Measurements from ENCODE around the gene WWC1.
A peak's percentile ranks its signal among the peaks of the same experiment; 100 is the strongest.
"Not testable (repeated sequence)": the region's sequence is repeated elsewhere in the genome, so short reads cannot be mapped to it uniquely, and the experiment has no call there.

The WWC1 gene

DNA sequence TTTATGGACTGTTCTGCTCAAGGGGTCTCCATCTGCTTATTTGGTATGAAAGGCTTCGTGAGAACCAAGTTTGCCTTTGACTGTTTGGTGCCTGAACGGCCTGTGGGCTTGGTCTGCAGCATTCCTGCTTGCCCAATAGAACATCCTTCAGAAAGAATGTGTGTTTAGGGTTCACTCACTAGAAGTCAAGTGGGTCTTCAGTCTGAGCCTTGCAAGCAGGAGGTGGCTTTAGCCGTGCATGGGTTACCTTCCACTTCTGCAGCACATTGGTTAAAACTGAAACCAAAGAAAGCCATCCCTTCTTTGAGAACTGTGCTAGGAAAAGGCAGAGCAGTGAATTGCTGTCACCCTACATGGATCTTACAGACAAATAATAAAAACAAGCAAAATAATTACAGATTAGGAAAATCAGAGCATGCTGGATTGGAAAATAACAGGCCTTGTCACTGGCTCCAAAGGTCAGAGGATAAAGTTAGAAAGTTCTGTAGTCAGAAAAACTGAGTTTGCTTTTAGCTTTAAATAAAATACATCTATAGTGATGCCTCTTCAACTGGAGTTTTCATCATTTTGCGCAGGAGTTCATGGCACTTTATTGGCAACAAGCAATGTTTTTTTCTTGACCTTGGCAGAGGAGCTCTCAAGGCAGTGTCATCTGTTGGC, 16.6 kb downstream of the WWC1 start:
- Histone ChIP-seq H3K27me3 (ENCODE audit: control insufficient read depth in 1 of 2, insufficient read depth in 2 of 2, low read length in 2 of 2) (no peaks in the 10 kb centered on the region), H3K4me1 (ENCODE audit: control insufficient read depth in 1 of 2, insufficient read depth in 2 of 2, low read length in 2 of 2) (peaks cover 45 to 50% of the 10 kb centered on the region in 2 donors), H3K27ac (ENCODE audit: low read depth, low read length) (no peak overlapping the region), H3K36me3 (ENCODE audit: control insufficient read depth in 1 of 2, insufficient read depth in 2 of 2, low read length in 2 of 2) (no peaks in the 10 kb centered on the region), H3K4me3 (ENCODE audit: low read depth in 1 of 2, low read length in 2 of 2) (no peak overlapping the region), H3K9ac (ENCODE audit: low read depth in 1 of 2, low read length in 2 of 2) (no peak overlapping the region), H3K9me3 (ENCODE audit: control insufficient read depth in 1 of 2, low read length in 2 of 2) (no peaks in the 10 kb centered on the region)

DNA sequence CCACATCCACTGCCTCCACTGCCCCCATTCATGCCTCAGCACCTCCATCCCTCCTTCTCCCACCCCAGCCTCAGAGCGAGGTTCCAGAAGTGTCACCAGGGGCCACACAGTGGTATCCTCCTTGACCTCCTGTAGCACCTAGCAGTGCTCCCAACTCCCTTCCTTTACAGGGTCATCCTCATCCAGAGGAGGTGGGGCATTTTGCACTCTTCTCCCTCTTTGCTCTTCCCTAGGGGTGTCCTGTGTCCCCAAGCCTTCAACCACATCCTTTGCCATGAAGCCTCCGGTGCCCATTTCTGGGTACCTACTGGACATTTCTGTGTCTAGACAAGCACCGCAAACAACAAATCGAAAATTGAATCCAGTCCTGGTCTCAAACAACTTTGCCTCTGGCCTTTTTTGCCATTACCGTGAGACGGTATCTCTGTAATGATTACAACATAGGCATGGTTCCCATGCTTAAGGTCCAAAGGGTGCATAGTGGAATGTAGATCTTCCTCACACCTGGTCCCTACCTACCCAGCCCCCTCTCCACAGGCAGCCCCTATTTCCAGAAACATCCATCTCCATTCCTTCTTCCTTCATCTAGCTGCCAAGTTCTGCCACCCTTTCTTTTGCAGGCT, 17.6 kb downstream of the WWC1 start:
- no peaks in the 10 kb centered on the region for H3K36me3 ChIP-seq (ENCODE audit: control insufficient read depth in 1 of 2, insufficient read depth in 2 of 2, low read length in 2 of 2)
- no peak overlapping the region for H3K9ac ChIP-seq (ENCODE audit: low read depth in 1 of 2, low read length in 2 of 2)
- H3K9me3 ChIP-seq (ENCODE audit: control insufficient read depth in 1 of 2, low read length in 2 of 2): no peaks in the 10 kb centered on the region
- H3K27ac ChIP-seq (ENCODE audit: low read depth, low read length): no peak overlapping the region
- peak overlapping the region in 1 of 2 donors; percentile 23 for H3K4me3 ChIP-seq (ENCODE audit: low read depth in 1 of 2, low read length in 2 of 2)
- no peaks in the 10 kb centered on the region for H3K27me3 ChIP-seq (ENCODE audit: control insufficient read depth in 1 of 2, insufficient read depth in 2 of 2, low read length in 2 of 2)
- H3K4me1 ChIP-seq (ENCODE audit: control insufficient read depth in 1 of 2, insufficient read depth in 2 of 2, low read length in 2 of 2): peaks cover 45 to 48% of the 10 kb centered on the region in 2 donors

DNA sequence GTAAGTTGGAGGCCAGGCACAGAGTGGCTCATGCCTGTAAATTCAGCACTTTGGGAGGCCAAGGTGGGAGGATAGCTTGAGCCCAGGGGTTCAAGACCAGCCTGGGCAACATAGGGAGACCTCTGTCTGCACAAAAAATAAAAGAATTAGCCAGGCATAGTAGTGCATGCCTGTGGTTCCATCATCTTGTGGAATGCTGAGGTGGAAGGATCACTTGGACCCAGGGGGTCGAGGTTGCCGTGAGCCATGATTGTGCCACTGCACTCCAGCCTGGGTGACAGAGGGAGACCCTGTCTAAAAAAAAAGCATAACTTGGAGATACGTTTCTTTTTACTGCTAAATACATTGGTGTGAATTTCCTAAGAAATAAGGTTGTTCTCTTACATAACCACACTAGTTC, 19.1 kb downstream of the WWC1 start:
- H3K27me3 ChIP-seq (ENCODE audit: control insufficient read depth in 1 of 2, insufficient read depth in 2 of 2, low read length in 2 of 2); H3K4me3 ChIP-seq (ENCODE audit: low read depth in 1 of 2, low read length in 2 of 2); H3K27ac ChIP-seq (ENCODE audit: low read depth, low read length); H3K9ac ChIP-seq (ENCODE audit: low read depth in 1 of 2, low read length in 2 of 2); H3K36me3 ChIP-seq (ENCODE audit: control insufficient read depth in 1 of 2, insufficient read depth in 2 of 2, low read length in 2 of 2); H3K9me3 ChIP-seq (ENCODE audit: control insufficient read depth in 1 of 2, low read length in 2 of 2): not testable (repeated sequence)
- peaks cover 49 to 62% of the 10 kb centered on the region in 2 donors for H3K4me1 ChIP-seq (ENCODE audit: control insufficient read depth in 1 of 2, insufficient read depth in 2 of 2, low read length in 2 of 2)

DNA sequence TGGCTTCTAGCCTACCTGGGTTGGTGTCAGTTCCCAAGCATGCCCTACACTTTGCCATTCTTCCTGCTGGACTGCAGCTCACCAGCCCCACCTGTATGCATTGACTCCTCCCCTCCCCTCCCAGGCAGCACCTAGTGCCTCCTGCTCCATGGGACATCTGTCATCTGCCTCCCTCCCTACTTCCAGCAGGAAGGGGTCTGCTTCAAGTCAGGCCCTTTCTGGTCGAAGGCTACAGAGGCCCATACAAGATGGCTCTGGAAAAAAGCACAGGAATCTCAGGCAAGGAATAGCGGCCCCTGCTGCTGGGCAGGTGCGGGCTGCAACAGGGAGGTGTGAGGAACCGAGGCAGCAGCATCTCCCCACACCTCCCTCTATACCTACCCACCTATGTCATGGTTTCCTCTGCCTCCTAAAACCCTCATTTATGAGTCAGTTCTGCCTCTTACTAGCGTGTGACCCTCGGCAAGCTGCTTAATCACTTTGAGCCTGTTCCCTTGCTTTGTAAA, 19.7 kb downstream of the WWC1 start:
- Histone ChIP-seq H3K4me3 (ENCODE audit: low read depth in 1 of 2, low read length in 2 of 2) (no peak overlapping the region), H3K36me3 (ENCODE audit: control insufficient read depth in 1 of 2, insufficient read depth in 2 of 2, low read length in 2 of 2) (no peaks in the 10 kb centered on the region), H3K9me3 (ENCODE audit: control insufficient read depth in 1 of 2, low read length in 2 of 2) (no peaks in the 10 kb centered on the region), H3K4me1 (ENCODE audit: control insufficient read depth in 1 of 2, insufficient read depth in 2 of 2, low read length in 2 of 2) (peaks cover 55 to 68% of the 10 kb centered on the region in 2 donors), H3K27me3 (ENCODE audit: control insufficient read depth in 1 of 2, insufficient read depth in 2 of 2, low read length in 2 of 2) (no peaks in the 10 kb centered on the region), H3K27ac (ENCODE audit: low read depth, low read length) (no peak overlapping the region), H3K9ac (ENCODE audit: low read depth in 1 of 2, low read length in 2 of 2) (no peak overlapping the region)

DNA sequence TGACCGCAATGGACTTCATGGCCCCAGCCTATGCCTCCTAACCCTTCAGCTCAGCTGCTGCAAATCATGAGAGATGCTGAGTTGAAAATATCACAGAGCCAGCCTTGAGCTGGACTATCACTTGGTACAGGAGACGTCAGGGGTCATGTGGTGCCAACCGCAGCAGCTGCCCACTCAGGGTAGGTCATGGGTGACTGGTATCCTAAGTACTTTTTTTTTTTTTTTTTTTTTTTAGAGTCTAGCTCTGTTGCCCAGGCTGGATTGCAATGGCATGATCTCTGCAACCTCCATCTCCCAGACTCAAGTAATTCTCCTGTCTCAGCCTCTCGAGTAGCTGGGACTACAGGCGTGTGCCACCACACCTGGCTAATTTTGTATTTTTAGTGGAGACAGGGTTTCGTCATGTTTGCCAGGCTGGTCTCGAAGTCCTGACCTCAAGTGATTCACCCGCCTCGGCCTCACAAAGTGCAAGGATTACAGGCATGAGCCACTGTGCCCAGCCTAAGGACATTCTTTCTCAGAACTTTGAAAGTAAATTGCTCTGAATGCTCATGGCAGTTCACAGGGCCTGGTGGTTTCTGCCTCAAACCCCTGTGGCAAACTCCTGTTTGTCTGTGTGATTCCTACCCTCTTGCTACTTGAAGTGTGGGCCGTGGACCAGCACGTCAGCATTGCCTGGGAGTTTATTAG, 21.3 kb downstream of the WWC1 start:
- Histone ChIP-seq H3K4me1 (ENCODE audit: control insufficient read depth in 1 of 2, insufficient read depth in 2 of 2, low read length in 2 of 2) (peaks cover 70 to 82% of the 10 kb centered on the region in 2 donors), H3K27me3 (ENCODE audit: control insufficient read depth in 1 of 2, insufficient read depth in 2 of 2, low read length in 2 of 2) (no peaks in the 10 kb centered on the region), H3K4me3 (ENCODE audit: low read depth in 1 of 2, low read length in 2 of 2) (no peak overlapping the region), H3K27ac (ENCODE audit: low read depth, low read length) (no peak overlapping the region), H3K36me3 (ENCODE audit: control insufficient read depth in 1 of 2, insufficient read depth in 2 of 2, low read length in 2 of 2) (no peaks in the 10 kb centered on the region), H3K9ac (ENCODE audit: low read depth in 1 of 2, low read length in 2 of 2) (no peak overlapping the region), H3K9me3 (ENCODE audit: control insufficient read depth in 1 of 2, low read length in 2 of 2) (no peaks in the 10 kb centered on the region)

DNA sequence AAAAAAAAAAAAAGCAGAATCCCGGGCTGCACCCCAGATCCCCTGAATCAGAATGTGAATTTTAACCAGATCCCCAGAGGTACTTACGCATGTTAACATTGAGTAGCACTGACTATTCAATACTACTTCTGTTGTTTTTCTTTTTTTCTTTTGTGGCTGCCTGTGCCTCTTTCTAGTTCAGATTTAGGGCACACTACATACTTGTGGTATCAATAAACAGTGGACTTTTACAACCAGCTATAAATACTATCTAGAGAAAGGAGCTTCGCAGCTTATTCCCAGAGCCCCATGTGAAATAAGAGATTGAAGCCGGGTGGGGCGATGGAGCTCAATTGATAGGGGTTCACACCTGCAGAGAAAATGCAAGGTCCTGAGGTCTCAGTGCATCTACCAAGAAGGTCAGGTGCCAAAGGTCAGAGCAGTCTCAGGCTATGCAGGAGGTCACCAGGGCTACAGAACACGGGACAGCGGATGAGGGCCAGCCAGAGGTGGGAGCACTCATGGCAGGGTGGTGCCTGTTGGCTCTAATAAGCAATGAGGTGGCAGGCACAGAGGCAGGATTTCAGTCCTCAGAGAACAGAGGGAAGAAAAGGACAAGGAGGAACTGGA, 22.3 kb downstream of the WWC1 start:
- Histone ChIP-seq H3K4me1 (ENCODE audit: control insufficient read depth in 1 of 2, insufficient read depth in 2 of 2, low read length in 2 of 2) (peaks cover 63 to 74% of the 10 kb centered on the region in 2 donors), H3K36me3 (ENCODE audit: control insufficient read depth in 1 of 2, insufficient read depth in 2 of 2, low read length in 2 of 2) (no peaks in the 10 kb centered on the region), H3K27ac (ENCODE audit: low read depth, low read length) (peak overlapping the region; percentile 51), H3K4me3 (ENCODE audit: low read depth in 1 of 2, low read length in 2 of 2) (no peak overlapping the region), H3K9me3 (ENCODE audit: control insufficient read depth in 1 of 2, low read length in 2 of 2) (no peaks in the 10 kb centered on the region), H3K27me3 (ENCODE audit: control insufficient read depth in 1 of 2, insufficient read depth in 2 of 2, low read length in 2 of 2) (no peaks in the 10 kb centered on the region), H3K9ac (ENCODE audit: low read depth in 1 of 2, low read length in 2 of 2) (peak overlapping the region in 1 of 2 donors; percentile 27)

DNA sequence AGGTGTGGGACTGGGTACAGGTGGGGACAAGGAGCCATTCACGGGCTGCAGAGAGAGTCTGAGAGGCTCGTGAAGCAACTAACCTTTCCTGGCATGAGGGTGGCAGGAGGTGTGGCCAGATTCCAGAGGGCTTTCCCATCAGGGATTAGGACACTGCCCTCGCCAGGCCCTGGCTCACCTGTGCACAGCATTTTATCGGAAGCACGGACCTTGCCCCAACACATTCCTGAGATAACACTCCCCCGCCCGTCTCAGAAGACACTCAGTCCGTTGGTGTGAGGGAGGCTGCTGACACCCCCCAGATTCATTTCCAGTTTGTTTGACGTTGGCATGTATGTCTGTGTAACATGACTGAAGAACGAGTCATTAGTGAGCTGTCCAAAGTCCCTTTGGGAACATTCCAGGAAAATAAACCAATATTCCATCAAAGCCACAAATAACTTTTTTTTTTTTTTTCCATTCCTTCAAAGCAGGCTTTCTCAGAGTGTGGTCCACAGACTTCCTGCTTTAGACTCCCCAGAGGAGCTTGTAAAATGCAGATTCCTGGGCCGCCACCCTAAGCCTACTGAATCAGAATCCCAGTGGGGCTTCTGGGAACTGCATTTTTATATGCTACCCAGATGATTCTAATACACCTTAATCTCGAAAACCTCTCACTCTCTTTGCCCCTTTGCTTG, 23.4 kb downstream of the WWC1 start:
- peak overlapping the region; percentile 77 for H3K27ac ChIP-seq (ENCODE audit: low read depth, low read length)
- H3K27me3 ChIP-seq (ENCODE audit: control insufficient read depth in 1 of 2, insufficient read depth in 2 of 2, low read length in 2 of 2): no peaks in the 10 kb centered on the region
- H3K4me1 ChIP-seq (ENCODE audit: control insufficient read depth in 1 of 2, insufficient read depth in 2 of 2, low read length in 2 of 2): peaks cover 58 to 63% of the 10 kb centered on the region in 2 donors
- peak overlapping the region; percentile 27 to 58 for H3K9ac ChIP-seq (ENCODE audit: low read depth in 1 of 2, low read length in 2 of 2)
- H3K36me3 ChIP-seq (ENCODE audit: control insufficient read depth in 1 of 2, insufficient read depth in 2 of 2, low read length in 2 of 2): no peaks in the 10 kb centered on the region
- H3K9me3 ChIP-seq (ENCODE audit: control insufficient read depth in 1 of 2, low read length in 2 of 2): no peaks in the 10 kb centered on the region
- peak overlapping the region in 1 of 2 donors; percentile 32 for H3K4me3 ChIP-seq (ENCODE audit: low read depth in 1 of 2, low read length in 2 of 2)

DNA sequence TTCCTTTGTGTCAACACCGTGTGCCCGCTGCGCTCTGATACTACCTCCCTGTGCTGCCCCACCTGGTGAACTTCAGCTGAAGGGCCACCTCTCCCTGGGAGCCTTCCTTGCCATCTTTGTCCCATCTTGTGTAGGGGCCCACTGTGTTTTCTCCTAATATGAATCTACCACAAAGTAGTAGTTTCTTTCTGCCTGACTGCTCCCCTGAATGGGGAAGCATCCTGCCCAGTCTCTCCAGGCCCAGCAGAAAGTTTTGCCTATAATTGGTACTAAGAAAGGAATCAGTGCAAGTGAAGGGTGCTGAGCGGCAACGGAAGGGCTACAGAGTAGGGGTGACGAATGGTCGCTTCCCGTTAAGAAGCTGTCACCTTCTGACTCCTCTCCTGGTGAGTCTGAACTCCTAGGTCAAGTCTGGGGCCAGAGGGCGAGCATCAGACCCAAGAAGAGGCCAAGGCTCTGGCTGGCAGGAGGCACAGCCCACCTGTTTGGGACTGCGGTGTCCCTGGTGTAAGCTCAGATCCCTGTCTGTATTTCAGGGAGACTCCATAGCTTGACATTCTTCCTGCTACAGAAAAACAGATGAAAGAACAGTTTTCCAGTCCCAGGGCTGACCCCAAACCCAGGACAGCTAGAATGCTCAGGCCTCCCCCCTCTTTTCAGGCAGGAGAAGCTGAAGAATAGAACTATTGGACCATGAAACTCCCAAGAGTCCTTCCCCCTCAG, 24.1 kb downstream of the WWC1 start:
- H3K4me3 ChIP-seq (ENCODE audit: low read depth in 1 of 2, low read length in 2 of 2): peak overlapping the region in 1 of 2 donors; percentile 44
- peak overlapping the region; percentile 27 to 58 for H3K9ac ChIP-seq (ENCODE audit: low read depth in 1 of 2, low read length in 2 of 2)
- no peaks in the 10 kb centered on the region for H3K36me3 ChIP-seq (ENCODE audit: control insufficient read depth in 1 of 2, insufficient read depth in 2 of 2, low read length in 2 of 2)
- H3K4me1 ChIP-seq (ENCODE audit: control insufficient read depth in 1 of 2, insufficient read depth in 2 of 2, low read length in 2 of 2): peaks cover 56 to 61% of the 10 kb centered on the region in 2 donors
- H3K27me3 ChIP-seq (ENCODE audit: control insufficient read depth in 1 of 2, insufficient read depth in 2 of 2, low read length in 2 of 2): no peaks in the 10 kb centered on the region
- peak overlapping the region; percentile 77 for H3K27ac ChIP-seq (ENCODE audit: low read depth, low read length)
- H3K9me3 ChIP-seq (ENCODE audit: control insufficient read depth in 1 of 2, low read length in 2 of 2): no peaks in the 10 kb centered on the region

DNA sequence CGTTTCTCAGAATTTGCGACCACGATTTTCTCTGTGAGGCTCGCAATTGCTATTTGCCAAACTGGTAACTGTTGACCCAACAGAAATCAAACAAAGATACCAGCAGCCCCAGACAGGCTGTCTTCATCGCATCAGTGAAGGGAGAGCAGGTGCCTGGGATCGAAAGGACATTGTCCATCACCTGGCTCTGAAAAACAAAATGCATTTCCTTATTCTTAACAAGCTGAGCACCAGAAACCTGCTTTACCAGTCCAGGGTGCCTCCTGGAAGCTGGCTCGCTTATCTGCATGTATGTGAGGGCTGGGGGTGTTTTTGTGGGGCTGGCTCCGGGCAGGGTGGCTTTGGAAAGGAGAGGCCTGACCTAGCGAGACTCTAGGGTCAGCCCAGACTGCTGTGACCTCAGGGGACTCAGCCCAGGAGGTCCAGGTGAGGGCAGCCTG, 24.7 kb downstream of the WWC1 start:
- no peaks in the 10 kb centered on the region for H3K27me3 ChIP-seq (ENCODE audit: control insufficient read depth in 1 of 2, insufficient read depth in 2 of 2, low read length in 2 of 2)
- H3K36me3 ChIP-seq (ENCODE audit: control insufficient read depth in 1 of 2, insufficient read depth in 2 of 2, low read length in 2 of 2): no peaks in the 10 kb centered on the region
- peaks cover 50 to 55% of the 10 kb centered on the region in 2 donors for H3K4me1 ChIP-seq (ENCODE audit: control insufficient read depth in 1 of 2, insufficient read depth in 2 of 2, low read length in 2 of 2)
- peak overlapping the region; percentile 13 to 58 for H3K9ac ChIP-seq (ENCODE audit: low read depth in 1 of 2, low read length in 2 of 2)
- H3K4me3 ChIP-seq (ENCODE audit: low read depth in 1 of 2, low read length in 2 of 2): peak overlapping the region in 1 of 2 donors; percentile 44
- H3K9me3 ChIP-seq (ENCODE audit: control insufficient read depth in 1 of 2, low read length in 2 of 2): no peaks in the 10 kb centered on the region
- H3K27ac ChIP-seq (ENCODE audit: low read depth, low read length): peak overlapping the region; percentile 77

All from duodenal mucosa (tissue), 2 donors.